ENCODE data around the gene BPIFA3.

GRCh38 chr20:33178726-33179125 lies 38.4 kb upstream of the BPIFA3 start:
- no peak for TF ChIP-seq CTCF (IDR thresholded peaks at IDR 0.05)
- TF ChIP-seq POLR2AphosphoS5 (IDR thresholded peaks at IDR 0.05), result no peak
- no peak for TF ChIP-seq POLR2A (IDR thresholded peaks at IDR 0.05)

All from prostate gland (tissue), 2 donors.